ENCODE results near the gene KDM5A.
"Not testable (repeated sequence)": the region's sequence is repeated elsewhere in the genome, so short reads cannot be mapped to it uniquely, and the experiment has no call there.

Gene KDM5A

GRCh38 chr12:389142-390096 is at the start of gene KDM5A:
KDM5A (minus strand) TSS chr12:389320; CDS start chr12:389091, 229 bp downstream.
- DNase-seq = peak; percentile 89

GRCh38 chr12:435737-436136 is 46.6 kb upstream of the KDM5A start:
- DNase-seq = not testable (repeated sequence)

GRCh38 chr12:422526-422925 is 33.4 kb upstream of the KDM5A start:
- no peak for DNase-seq

GRCh38 chr12:418432-418831 is 29.3 kb upstream of the KDM5A start:
- DNase-seq = no peak

GRCh38 chr12:414859-415258 is 25.7 kb upstream of the KDM5A start:
- no peak for DNase-seq

GRCh38 chr12:402029-402389 is 12.9 kb upstream of the KDM5A start:
- no peak for DNase-seq

- DNase-seq = peak; percentile 89
These were observed 12.3 kb upstream of the KDM5A start, which contains the start of gene CCDC77 for GRCh38 chr12:401235-402028. CCDC77 (plus strand) TSS chr12:401644; CDS start chr12:409384, 7,740 bp downstream.

GRCh38 chr12:400828-401227 is 11.7 kb upstream of the KDM5A start:
- DNase-seq = no peak

GRCh38 chr12:388541-389141 is 479 bp downstream of the KDM5A start:
- peak; percentile 30 for DNase-seq

- DNase-seq = no peak
These were observed 1.1 kb downstream of the KDM5A start for GRCh38 chr12:388012-388411.

GRCh38 chr12:386651-387050 is 2.5 kb downstream of the KDM5A start:
- DNase-seq = no peak

- DNase-seq = not testable (repeated sequence)
These were observed 18.2 kb downstream of the KDM5A start for GRCh38 chr12:370739-371485.

GRCh38 chr12:367972-368371 is 21.1 kb downstream of the KDM5A start:
- DNase-seq = no peak

GRCh38 chr12:366820-367219 is 22.3 kb downstream of the KDM5A start:
- no peak for DNase-seq

- DNase-seq = no peak
These were observed 30.0 kb downstream of the KDM5A start for GRCh38 chr12:359091-359490.

GRCh38 chr12:356276-356988 is 32.7 kb downstream of the KDM5A start:
- no peak for DNase-seq

GRCh38 chr12:351197-351596 is 37.9 kb downstream of the KDM5A start:
- not testable (repeated sequence) for DNase-seq

GRCh38 chr12:349625-350024 is 39.5 kb downstream of the KDM5A start:
- not testable (repeated sequence) for DNase-seq

GRCh38 chr12:343036-343435 is 46.1 kb downstream of the KDM5A start:
- DNase-seq = not testable (repeated sequence)

GRCh38 chr12:337039-337438 is 52.1 kb downstream of the KDM5A start:
- DNase-seq = no peak

GRCh38 chr12:334125-334524 is 55.0 kb downstream of the KDM5A start:
- no peak for DNase-seq

All from activated CD8-positive, alpha-beta memory T cell treated with anti-CD3 and anti-CD28 coated beads, Interleukin-2, amount 50 U/mL, for 4 hours (primary cell).